Prostate gland (tissue), 2 donors: ENCODE results near the gene HLA-A. TPM values are rescaled to one million over a fixed set of nuclear protein-coding genes. Genes with fewer than 3 reads are reported as not detected.

ENCODE experiments used
- DNase-seq: peaks from one replicate; pipeline ENCODE4 v3.0.0-alpha.2; 2019; ENCODE audit warnings: low spot score
- H3K27ac ChIP-seq, 2 donors: fragments of 200-600 bp; sonication (generic); 2 replicates each; pipeline ENCODE4 v1.5.1; 2017 to 2019
- H3K27me3 ChIP-seq: fragments of 200-600 bp; sonication (generic); replicated peaks from 2 replicates; pipeline ENCODE4 v1.5.1; 2019; ENCODE audit not compliant: insufficient read depth
- H3K36me3 ChIP-seq, 2 donors: fragments of 200-600 bp; sonication (generic); 1 replicate in 1 of 2; 2 replicates in 1 of 2; pipeline versions ENCODE4 v1.5.1 to v1.8.1; 2017 to 2019
- H3K4me1 ChIP-seq: fragments of 200-600 bp; sonication (generic); replicated peaks from 2 replicates; pipeline ENCODE4 v1.5.1; 2019
- H3K4me3 ChIP-seq, 2 donors: fragments of 200-600 bp; sonication (generic); 2 replicates each; pipeline ENCODE4 v1.5.1; 2017 to 2019
- H3K9me3 ChIP-seq: fragments of 200-600 bp; sonication (generic); 2 replicates; pipeline ENCODE4 v1.5.1; 2017
- POLR2A ChIP-seq: fragments of 450-650 bp; IDR thresholded peaks from one replicate; pipeline ENCODE4 v1.6.1; 2016; ENCODE audit warnings: antibody characterized with exemption, mild to moderate bottlenecking
- POLR2AphosphoS5 ChIP-seq: sonication (generic); formaldehyde crosslinking; IDR thresholded peaks from one replicate; pipeline ENCODE4 v1.6.1; 2017; ENCODE audit warnings: antibody characterized with exemption
- WGBS: methylation state at CpG from one replicate; pipeline ENCODE4 v1.1.5; 2018; 5-methylcytosine and 5-hydroxymethylcytosine counted together
- intact Hi-C: fragments of 100-400 bp; cut with DNase I; formaldehyde crosslinking; loops from one replicate; pipeline ENCODE4 v1.14.2; 2022
- total RNA-seq, 2 donors: library from RNA; depleted of rRNA; stranded (reverse); fragments of >200 nt; gene quantifications; one replicate each; pipeline ENCODE4 v1.1.0, GENCODE V29; 2016
- TF ChIP-seq, protein P1 (sequence below), 4 experiments: fragments of 200-600 bp in 2 of 4; fragments of 450-650 bp in 2 of 4; sonication (generic) in 2 of 4; IDR thresholded peaks; 1 replicate in 3 of 4; 2 replicates in 1 of 4; pipeline ENCODE4 v1.5.1; 2016 to 2019; ENCODE audit warnings: antibody characterized with exemption in 4 of 4, mild to moderate bottlenecking in 2 of 4, moderate library complexity in 2 of 4

The HLA-A gene
- total RNA-seq, 2 donors from 2014 or later, result 564 to 620 TPM

DNA sequence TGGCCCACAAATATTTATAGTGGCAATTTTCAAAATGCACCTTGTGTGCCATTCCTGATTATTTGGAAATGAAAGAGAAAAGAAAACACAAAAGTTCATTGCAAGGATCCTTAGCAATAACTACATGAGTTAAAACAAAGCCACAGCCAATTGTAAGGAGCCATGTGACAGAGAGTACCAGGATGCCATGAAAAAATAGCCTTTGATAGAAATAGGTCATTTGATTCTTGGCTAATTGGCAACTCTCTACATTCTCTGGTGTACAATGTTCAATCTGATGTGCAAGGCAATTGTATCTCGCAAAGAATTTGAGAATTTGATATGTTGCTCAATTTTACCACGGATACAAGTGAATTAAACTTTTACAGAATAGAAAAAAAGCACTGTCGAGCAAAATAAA is 9.6 kb downstream of the HLA-A start:
- intact Hi-C loops, result no loop called here
- 77% methylated on average over 3 of the region's 3 CpGs for WGBS

DNA sequence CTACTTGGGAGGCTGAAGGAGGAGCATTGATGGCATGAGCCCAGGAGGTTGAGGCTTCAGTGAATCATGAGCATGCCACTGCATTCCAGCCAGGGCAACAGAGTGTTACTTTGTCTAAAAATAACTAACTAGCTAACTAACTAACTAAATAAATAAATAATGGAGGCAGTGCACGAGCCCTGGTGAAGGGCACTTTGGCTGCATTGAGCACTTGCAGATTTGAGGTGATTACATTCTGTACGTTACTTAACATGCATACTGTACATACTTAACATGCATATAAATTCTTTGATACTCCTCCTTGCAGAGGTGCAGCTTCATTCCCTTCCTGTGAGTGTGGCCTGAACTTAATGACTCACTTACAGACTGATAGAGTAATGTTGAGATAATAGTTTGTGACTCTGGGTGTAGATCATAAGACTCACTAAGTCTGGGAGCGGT is 10.7 kb downstream of the HLA-A start:
- Histone ChIP-seq H3K27ac (no peak overlapping the region), H3K27me3 (no peaks in the 10 kb centered on the region), H3K4me3 (no peak overlapping the region), H3K9me3 (no peaks in the 10 kb centered on the region), H3K4me1 (no peaks in the 10 kb centered on the region), H3K36me3 (no peaks in the 10 kb centered on the region)
- 77% methylated on average over 3 of the region's 3 CpGs for WGBS
- intact Hi-C loops, result no loop called here
- no peak for DNase-seq
- TF ChIP-seq POLR2A (no peak), POLR2AphosphoS5 (no peak)
- TF ChIP-seq, protein P1, sequence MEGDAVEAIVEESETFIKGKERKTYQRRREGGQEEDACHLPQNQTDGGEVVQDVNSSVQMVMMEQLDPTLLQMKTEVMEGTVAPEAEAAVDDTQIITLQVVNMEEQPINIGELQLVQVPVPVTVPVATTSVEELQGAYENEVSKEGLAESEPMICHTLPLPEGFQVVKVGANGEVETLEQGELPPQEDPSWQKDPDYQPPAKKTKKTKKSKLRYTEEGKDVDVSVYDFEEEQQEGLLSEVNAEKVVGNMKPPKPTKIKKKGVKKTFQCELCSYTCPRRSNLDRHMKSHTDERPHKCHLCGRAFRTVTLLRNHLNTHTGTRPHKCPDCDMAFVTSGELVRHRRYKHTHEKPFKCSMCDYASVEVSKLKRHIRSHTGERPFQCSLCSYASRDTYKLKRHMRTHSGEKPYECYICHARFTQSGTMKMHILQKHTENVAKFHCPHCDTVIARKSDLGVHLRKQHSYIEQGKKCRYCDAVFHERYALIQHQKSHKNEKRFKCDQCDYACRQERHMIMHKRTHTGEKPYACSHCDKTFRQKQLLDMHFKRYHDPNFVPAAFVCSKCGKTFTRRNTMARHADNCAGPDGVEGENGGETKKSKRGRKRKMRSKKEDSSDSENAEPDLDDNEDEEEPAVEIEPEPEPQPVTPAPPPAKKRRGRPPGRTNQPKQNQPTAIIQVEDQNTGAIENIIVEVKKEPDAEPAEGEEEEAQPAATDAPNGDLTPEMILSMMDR (IDR thresholded peaks at IDR 0.05), result no peak

More for the DNA sequence above, 9.6 kb downstream of the HLA-A start:
- Histone ChIP-seq H3K36me3 (no peaks in the 10 kb centered on the region), H3K27ac (no peak overlapping the region), H3K4me3 (no peak overlapping the region), H3K9me3 (no peaks in the 10 kb centered on the region), H3K4me1 (no peaks in the 10 kb centered on the region), H3K27me3 (no peaks in the 10 kb centered on the region)
- no peak for DNase-seq
- no peak for TF ChIP-seq POLR2A
- TF ChIP-seq POLR2AphosphoS5, result no peak
- TF ChIP-seq, protein P1 (IDR thresholded peaks at IDR 0.05), result no peak

DNA sequence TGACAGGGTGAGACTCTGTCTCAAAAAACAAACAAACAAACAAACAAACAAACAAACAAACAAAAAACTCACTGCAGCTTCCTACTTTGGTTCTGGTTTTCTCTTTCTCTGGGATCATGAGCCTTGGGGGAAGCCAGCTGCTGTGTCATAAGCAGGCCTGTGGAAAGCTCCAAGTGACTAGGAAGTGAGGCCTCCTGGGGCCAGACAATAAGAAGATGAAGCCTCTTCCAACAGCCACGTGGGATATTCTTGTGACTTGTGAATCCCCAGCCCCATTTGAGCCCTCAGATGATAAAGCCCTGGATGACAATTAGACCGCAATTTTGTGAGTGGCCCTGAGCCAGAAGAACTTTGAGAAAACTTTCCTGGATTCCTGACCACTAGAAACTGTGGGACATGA is 11.4 kb downstream of the HLA-A start:
- TF ChIP-seq, protein P1 (IDR thresholded peaks at IDR 0.05), result no peak
- TF ChIP-seq POLR2A (no peak), POLR2AphosphoS5 (no peak)
- Histone ChIP-seq H3K9me3 (no peaks in the 10 kb centered on the region), H3K36me3 (no peaks in the 10 kb centered on the region), H3K4me3 (no peak overlapping the region), H3K27me3 (no peaks in the 10 kb centered on the region), H3K4me1 (no peaks in the 10 kb centered on the region), H3K27ac (no peak overlapping the region)
- 64% methylated on average over 2 of the region's 2 CpGs for WGBS
- DNase-seq, result no peak
- intact Hi-C loops, result no loop called here

DNA sequence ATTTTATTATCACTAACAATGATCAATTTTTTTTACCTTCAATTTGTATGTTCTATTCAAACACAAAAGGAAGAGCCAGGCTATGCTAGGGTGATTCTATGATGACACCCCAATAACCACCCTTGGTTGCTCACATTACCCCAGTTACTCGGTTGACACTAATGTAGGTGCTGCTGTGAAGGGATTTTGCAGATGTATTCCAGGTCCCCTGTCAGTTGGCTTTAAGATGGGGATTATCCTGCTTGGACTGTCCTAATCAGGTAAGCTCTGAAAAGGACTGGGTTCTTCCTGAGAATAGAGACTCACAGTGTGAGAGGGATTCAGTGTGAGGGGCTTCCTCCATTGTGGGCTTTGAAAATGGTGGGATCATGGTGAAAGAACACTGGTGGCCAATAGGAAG is 11.9 kb downstream of the HLA-A start:
- whole genome bisulfite sequencing, result 71% methylated on average over 1 of the region's 1 CpG
- intact Hi-C loops, result no loop called here
- Histone ChIP-seq H3K4me3 (no peak overlapping the region), H3K4me1 (no peaks in the 10 kb centered on the region), H3K36me3 (no peaks in the 10 kb centered on the region), H3K27me3 (no peaks in the 10 kb centered on the region), H3K27ac (no peak overlapping the region), H3K9me3 (no peaks in the 10 kb centered on the region)
- TF ChIP-seq, protein P1 (IDR thresholded peaks at IDR 0.05), result no peak
- TF ChIP-seq POLR2AphosphoS5 (no peak), POLR2A (no peak)
- DNase-seq, result no peak

DNA sequence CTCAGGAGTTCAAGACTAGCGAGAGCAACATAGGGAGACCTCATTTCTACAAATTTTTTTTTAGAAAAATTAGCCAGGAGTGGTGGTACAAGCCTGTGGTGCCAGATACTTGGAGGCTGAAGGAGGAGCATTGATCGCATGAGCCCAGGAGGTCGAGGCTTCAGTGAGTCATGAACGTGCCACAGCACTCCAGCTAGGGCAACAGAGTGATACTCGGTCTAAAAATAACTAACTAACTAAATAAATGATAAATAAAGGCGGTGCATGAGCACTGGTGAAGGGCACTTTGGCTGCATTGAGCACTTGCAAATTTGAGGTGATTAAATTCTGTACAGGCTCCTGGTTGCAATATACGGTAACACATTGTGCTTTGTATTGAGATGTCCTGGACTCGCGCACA is 13.5 kb downstream of the HLA-A start:
- H3K36me3 ChIP-seq, result no peaks in the 10 kb centered on the region
- H3K4me3 ChIP-seq, result no peak overlapping the region
- 86% methylated on average over 9 of the region's 9 CpGs for WGBS
- H3K9me3 ChIP-seq, result no peaks in the 10 kb centered on the region
- H3K4me1 ChIP-seq, result no peaks in the 10 kb centered on the region
- no peak for DNase-seq
- H3K27me3 ChIP-seq, result no peaks in the 10 kb centered on the region
- TF ChIP-seq POLR2A (no peak), POLR2AphosphoS5 (no peak)
- TF ChIP-seq, protein P1 (IDR thresholded peaks at IDR 0.05), result no peak
- no peak overlapping the region for H3K27ac ChIP-seq
- intact Hi-C loops, result no loop called here
